ENCODE results near the gene ATR. TPM values are rescaled to one million over a fixed set of nuclear protein-coding genes. Genes with fewer than 3 reads are reported as not detected.

ATR gene
- total and polyA plus RNA-seq, 10 of the 15 experiments (the other 5 are each of a cell fraction or from before 2014, with no cell fraction given) = 21.0 to 41.5 (median 30.1) TPM

- CTCF ChIA-PET = interaction anchor here (1.2 kb wide), 1 partner anchor 13 kb away, joined by 3 read pairs; no protein-coding TSS in a partner anchor
These were observed 83.4 kb downstream of the ATR start for GRCh38 chr3:142495103-142495502.

More at GRCh38 chr3:142495103-142495502, 83.4 kb downstream of the ATR start:
- WGBS (ENCODE audit: insufficient coverage, insufficient replicate concordance, low lambda C conversion rate, missing lambda C conversion rate) = 97% methylated on average over 3 of the region's 3 CpGs
- ChIA-PET RAD21 (ENCODE audit: unreplicated experiment) (no interaction called here), POLR2A (no interaction called here), SMC1A (ENCODE audit: uncharacterized antibody, unreplicated experiment) (interaction anchor here (1.0 kb wide), 1 partner anchor 30 kb away, joined by 3 read pairs; no protein-coding TSS in a partner anchor)
- BruUV-seq (replicated peaks) = no TSS peak
- Histone ChIP-seq H3K9me3 (replicated peaks; ENCODE audit: control insufficient read depth, insufficient read depth, low read length) (no peaks in the 10 kb centered on the region), H3K4me1 (ENCODE audit: control insufficient read depth, insufficient read depth, low read length) (no peaks in the 10 kb centered on the region), H3K4me2 (ENCODE audit: control insufficient read depth, insufficient read depth) (no peak overlapping the region), H4K20me1 (ENCODE audit: control insufficient read depth, insufficient read depth) (no peaks in the 10 kb centered on the region), H3K36me3 (ENCODE audit: control insufficient read depth in 2 of 2, insufficient read depth in 2 of 2, low read length in 1 of 2) (peaks cover 0 to 19% of the 10 kb centered on the region in 2 experiments; a peak in 3 of 4 replicates), H3K27me3 (replicated peaks in 1 of 2; ENCODE audit: control insufficient read depth in 2 of 2, insufficient read depth in 2 of 2, low read length in 1 of 2) (no peaks in the 10 kb centered on the region), H3K9ac (ENCODE audit: control insufficient read depth, insufficient read depth, low read length) (no peak overlapping the region), H3K79me2 (ENCODE audit: control insufficient read depth, insufficient read depth, low read length) (no peaks in the 10 kb centered on the region), H3K27ac (ENCODE audit: control insufficient read depth, insufficient read depth) (no peak overlapping the region), H2AFZ (ENCODE audit: control insufficient read depth, low read depth, low read length) (no peak overlapping the region), H3K4me3 (no peak overlapping the region)
- intact Hi-C loops (cut with micrococcal nuclease; ENCODE audit: unreplicated experiment) (no loop called here), in situ Hi-C loops (cut with MboI) (no loop called here)
- DNase-seq (ENCODE audit: low read depth, low spot score) = no peak
- no peak for FAIRE-seq
- no peak for ATAC-seq
- TF ChIP-seq MYB (IDR thresholded peaks at IDR 0.05; ENCODE audit: borderline replicate concordance, low read depth, low read length) = no peak
- TF ChIP-seq BCL3 (IDR thresholded peaks at IDR 0.05; ENCODE audit: borderline replicate concordance, insufficient read depth, low read depth, low read length, poor library complexity, severe bottlenecking) = no peak
- TF ChIP-seq MTA3 (IDR thresholded peaks at IDR 0.05; ENCODE audit: borderline replicate concordance, low read length) = no peak
- no peak for TF ChIP-seq POLR2A (IDR thresholded peaks at IDR 0.05; ENCODE audit: low read depth, low read length)
- no peak for TF ChIP-seq DPF2 (IDR thresholded peaks at IDR 0.05)
- TF ChIP-seq KLF5 (IDR thresholded peaks at IDR 0.05; ENCODE audit: partially characterized antibody) = no peak
- no peak for TF ChIP-seq NRF1 (conservative IDR thresholded peaks at IDR 0.05; ENCODE audit: low read depth, low read length)
- no peak for TF ChIP-seq SIN3A (IDR thresholded peaks at IDR 0.05; ENCODE audit: low read depth, low read length)
- TF ChIP-seq REST (IDR thresholded peaks at IDR 0.05; ENCODE audit: low read depth, low read length) = no peak
- TF ChIP-seq NFIC (IDR thresholded peaks at IDR 0.05; ENCODE audit: low read depth, low read length) = no peak
- no peak for TF ChIP-seq PAX5 (IDR thresholded peaks at IDR 0.05; ENCODE audit: borderline replicate concordance, low read depth, low read length)
- no peak for TF ChIP-seq TAF1 (IDR thresholded peaks at IDR 0.05; ENCODE audit: borderline replicate concordance, low read depth, low read length)
- TF ChIP-seq SPI1 (IDR thresholded peaks at IDR 0.05; ENCODE audit: borderline replicate concordance, insufficient read depth, low read depth, low read length) = no peak
- TF ChIP-seq ZNF217 (IDR thresholded peaks at IDR 0.05) = no peak
- no peak for TF ChIP-seq MEF2B (IDR thresholded peaks at IDR 0.05; ENCODE audit: partially characterized antibody, poor library complexity, severe bottlenecking)
- no peak for TF ChIP-seq NBN (IDR thresholded peaks at IDR 0.05)
- TF ChIP-seq IRF4 (IDR thresholded peaks at IDR 0.05; ENCODE audit: low read depth, low read length) = no peak
- TF ChIP-seq SMC3 (IDR thresholded peaks at IDR 0.05; ENCODE audit: borderline replicate concordance, low read length) = no peak
